ENCODE measurements around the gene CTIF.

- TF ChIP-seq, protein P1, sequence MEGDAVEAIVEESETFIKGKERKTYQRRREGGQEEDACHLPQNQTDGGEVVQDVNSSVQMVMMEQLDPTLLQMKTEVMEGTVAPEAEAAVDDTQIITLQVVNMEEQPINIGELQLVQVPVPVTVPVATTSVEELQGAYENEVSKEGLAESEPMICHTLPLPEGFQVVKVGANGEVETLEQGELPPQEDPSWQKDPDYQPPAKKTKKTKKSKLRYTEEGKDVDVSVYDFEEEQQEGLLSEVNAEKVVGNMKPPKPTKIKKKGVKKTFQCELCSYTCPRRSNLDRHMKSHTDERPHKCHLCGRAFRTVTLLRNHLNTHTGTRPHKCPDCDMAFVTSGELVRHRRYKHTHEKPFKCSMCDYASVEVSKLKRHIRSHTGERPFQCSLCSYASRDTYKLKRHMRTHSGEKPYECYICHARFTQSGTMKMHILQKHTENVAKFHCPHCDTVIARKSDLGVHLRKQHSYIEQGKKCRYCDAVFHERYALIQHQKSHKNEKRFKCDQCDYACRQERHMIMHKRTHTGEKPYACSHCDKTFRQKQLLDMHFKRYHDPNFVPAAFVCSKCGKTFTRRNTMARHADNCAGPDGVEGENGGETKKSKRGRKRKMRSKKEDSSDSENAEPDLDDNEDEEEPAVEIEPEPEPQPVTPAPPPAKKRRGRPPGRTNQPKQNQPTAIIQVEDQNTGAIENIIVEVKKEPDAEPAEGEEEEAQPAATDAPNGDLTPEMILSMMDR (IDR thresholded peaks at IDR 0.05; ENCODE audit: low read depth, low read length): no peak
- no peak for TF ChIP-seq EZH2phosphoT487 (IDR thresholded peaks at IDR 0.05; ENCODE audit: low read depth)
Measured at GRCh38 chr18:48779462-48779861, 240.6 kb downstream of the CTIF start.
